Measurements from ENCODE around the gene RHOV.

GRCh38 chr15:40893733-40894680 lies 20.0 kb upstream of the RHOV start, which contains the start of gene VPS18:
- TF ChIP-seq, protein P1, sequence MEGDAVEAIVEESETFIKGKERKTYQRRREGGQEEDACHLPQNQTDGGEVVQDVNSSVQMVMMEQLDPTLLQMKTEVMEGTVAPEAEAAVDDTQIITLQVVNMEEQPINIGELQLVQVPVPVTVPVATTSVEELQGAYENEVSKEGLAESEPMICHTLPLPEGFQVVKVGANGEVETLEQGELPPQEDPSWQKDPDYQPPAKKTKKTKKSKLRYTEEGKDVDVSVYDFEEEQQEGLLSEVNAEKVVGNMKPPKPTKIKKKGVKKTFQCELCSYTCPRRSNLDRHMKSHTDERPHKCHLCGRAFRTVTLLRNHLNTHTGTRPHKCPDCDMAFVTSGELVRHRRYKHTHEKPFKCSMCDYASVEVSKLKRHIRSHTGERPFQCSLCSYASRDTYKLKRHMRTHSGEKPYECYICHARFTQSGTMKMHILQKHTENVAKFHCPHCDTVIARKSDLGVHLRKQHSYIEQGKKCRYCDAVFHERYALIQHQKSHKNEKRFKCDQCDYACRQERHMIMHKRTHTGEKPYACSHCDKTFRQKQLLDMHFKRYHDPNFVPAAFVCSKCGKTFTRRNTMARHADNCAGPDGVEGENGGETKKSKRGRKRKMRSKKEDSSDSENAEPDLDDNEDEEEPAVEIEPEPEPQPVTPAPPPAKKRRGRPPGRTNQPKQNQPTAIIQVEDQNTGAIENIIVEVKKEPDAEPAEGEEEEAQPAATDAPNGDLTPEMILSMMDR (IDR thresholded peaks at IDR 0.05), result peak; percentile 90
- no peak for TF ChIP-seq ZFX (IDR thresholded peaks at IDR 0.05; ENCODE audit: borderline replicate concordance)

Measured in 22Rv1 (cell line).